ENCODE measurements around the gene GMDS.

The GMDS gene

GRCh38 chr6:2221726-2222274 lies 23.6 kb downstream of the GMDS start:
- H3K27me3 ChIP-seq (replicated peaks in 2 of 5; ENCODE audit: control insufficient read depth in 4 of 5, insufficient read depth in 5 of 5, low read length in 4 of 5): no peaks in the 10 kb centered on the region
- H3K9me3 ChIP-seq (ENCODE audit: control extremely low read depth in 1 of 5, control insufficient read depth in 4 of 5, insufficient read depth in 2 of 5, low read depth in 1 of 5, low read length in 4 of 5): no peaks in the 10 kb centered on the region
- DNase-seq: peak; percentile 14 to 54 (median 38)
- H3K36me3 ChIP-seq (ENCODE audit: control insufficient read depth in 4 of 4, insufficient read depth in 4 of 4, low read length in 3 of 4): no peaks in the 10 kb centered on the region
- ChIA-PET POLR2A (interaction anchor here (1.0 kb wide), 1 partner anchor 30 kb away, joined by 3 read pairs; no protein-coding TSS in a partner anchor), CTCF (interaction anchor here (0.8 to 3.1 kb wide), 4 partner anchors 10 to 132 kb away, joined by 3 to 11 read pairs (median 3); no protein-coding TSS in a partner anchor)
- 0% methylated on average over 2 of the region's 6 CpGs for WGBS (ENCODE audit: insufficient coverage)
- peaks cover 5 to 11% (median 9%) of the 10 kb centered on the region in 4 experiments for H3K4me1 ChIP-seq (ENCODE audit: control extremely low read depth in 1 of 4, control insufficient read depth in 4 of 4, insufficient read depth in 4 of 4, low read length in 3 of 4)
- peak overlapping the region; percentile 84 to 93 for H3K27ac ChIP-seq (ENCODE audit: insufficient read depth in 1 of 2, low read depth in 1 of 2, low read length in 2 of 2, poor library complexity in 1 of 2, severe bottlenecking in 2 of 2)
- peak overlapping the region in 6 of 7 experiments; percentile 64 to 100 (median 80) for H3K4me3 ChIP-seq (ENCODE audit: control insufficient read depth in 1 of 7, extremely low read depth in 1 of 7, insufficient read depth in 4 of 7, low read depth in 2 of 7, low read length in 6 of 7)

GRCh38 chr6:2220154-2220553 lies 25.3 kb downstream of the GMDS start:
- H3K27me3 ChIP-seq (replicated peaks in 2 of 5; ENCODE audit: control insufficient read depth in 4 of 5, insufficient read depth in 5 of 5, low read length in 4 of 5): no peaks in the 10 kb centered on the region
- H3K4me1 ChIP-seq (ENCODE audit: control extremely low read depth in 1 of 4, control insufficient read depth in 4 of 4, insufficient read depth in 4 of 4, low read length in 3 of 4): peaks cover 5 to 11% (median 9%) of the 10 kb centered on the region in 4 experiments
- no peaks in the 10 kb centered on the region for H3K36me3 ChIP-seq (ENCODE audit: control insufficient read depth in 4 of 4, insufficient read depth in 4 of 4, low read length in 3 of 4)
- no peak for DNase-seq
- CTCF ChIA-PET: interaction anchor here (3.1 kb wide), 1 partner anchor 11 kb away, joined by 11 read pairs; no protein-coding TSS in a partner anchor
- H3K27ac ChIP-seq (ENCODE audit: insufficient read depth in 1 of 2, low read depth in 1 of 2, low read length in 2 of 2, poor library complexity in 1 of 2, severe bottlenecking in 2 of 2): no peak overlapping the region
- H3K4me3 ChIP-seq (ENCODE audit: control insufficient read depth in 1 of 7, extremely low read depth in 1 of 7, insufficient read depth in 4 of 7, low read depth in 2 of 7, low read length in 6 of 7): no peak overlapping the region
- 96% methylated on average over 4 of the region's 6 CpGs for WGBS (ENCODE audit: insufficient coverage)
- no peaks in the 10 kb centered on the region for H3K9me3 ChIP-seq (ENCODE audit: control extremely low read depth in 1 of 5, control insufficient read depth in 4 of 5, insufficient read depth in 2 of 5, low read depth in 1 of 5, low read length in 4 of 5)
- POLR2A ChIA-PET: no interaction called here

- 100% methylated on average over 2 of the region's 6 CpGs for WGBS (ENCODE audit: insufficient coverage)
- no peak for DNase-seq
- ChIA-PET CTCF (interaction anchor here (1.5 kb wide), 1 partner anchor 11 kb away, joined by 4 read pairs; no protein-coding TSS in a partner anchor), POLR2A (no interaction called here)
- Histone ChIP-seq H3K4me1 (ENCODE audit: control extremely low read depth in 1 of 4, control insufficient read depth in 4 of 4, insufficient read depth in 4 of 4, low read length in 3 of 4) (peaks cover 5 to 11% (median 9%) of the 10 kb centered on the region in 4 experiments), H3K27me3 (replicated peaks in 2 of 5; ENCODE audit: control insufficient read depth in 4 of 5, insufficient read depth in 5 of 5, low read length in 4 of 5) (no peaks in the 10 kb centered on the region), H3K4me3 (ENCODE audit: control insufficient read depth in 1 of 7, extremely low read depth in 1 of 7, insufficient read depth in 4 of 7, low read depth in 2 of 7, low read length in 6 of 7) (no peak overlapping the region), H3K36me3 (ENCODE audit: control insufficient read depth in 4 of 4, insufficient read depth in 4 of 4, low read length in 3 of 4) (no peaks in the 10 kb centered on the region), H3K9me3 (ENCODE audit: control extremely low read depth in 1 of 5, control insufficient read depth in 4 of 5, insufficient read depth in 2 of 5, low read depth in 1 of 5, low read length in 4 of 5) (no peaks in the 10 kb centered on the region), H3K27ac (ENCODE audit: insufficient read depth in 1 of 2, low read depth in 1 of 2, low read length in 2 of 2, poor library complexity in 1 of 2, severe bottlenecking in 2 of 2) (no peak overlapping the region)
These were observed 26.5 kb downstream of the GMDS start for GRCh38 chr6:2218866-2219265.

- 97% methylated on average over 12 of the region's 13 CpGs for WGBS (ENCODE audit: insufficient coverage)
- no peaks in the 10 kb centered on the region for H3K27me3 ChIP-seq (replicated peaks in 2 of 5; ENCODE audit: control insufficient read depth in 4 of 5, insufficient read depth in 5 of 5, low read length in 4 of 5)
- H3K27ac ChIP-seq (ENCODE audit: insufficient read depth in 1 of 2, low read depth in 1 of 2, low read length in 2 of 2, poor library complexity in 1 of 2, severe bottlenecking in 2 of 2): no peak overlapping the region
- H3K4me1 ChIP-seq (ENCODE audit: control extremely low read depth in 1 of 4, control insufficient read depth in 4 of 4, insufficient read depth in 4 of 4, low read length in 3 of 4): peaks cover 0 to 4% (median 2%) of the 10 kb centered on the region in 4 experiments
- DNase-seq: no peak
- ChIA-PET CTCF (interaction anchor here (1.1 kb wide), 1 partner anchor 8 kb away, joined by 5 read pairs; no protein-coding TSS in a partner anchor), POLR2A (no interaction called here)
- no peaks in the 10 kb centered on the region for H3K9me3 ChIP-seq (ENCODE audit: control extremely low read depth in 1 of 5, control insufficient read depth in 4 of 5, insufficient read depth in 2 of 5, low read depth in 1 of 5, low read length in 4 of 5)
- no peak overlapping the region for H3K4me3 ChIP-seq (ENCODE audit: control insufficient read depth in 1 of 7, extremely low read depth in 1 of 7, insufficient read depth in 4 of 7, low read depth in 2 of 7, low read length in 6 of 7)
- H3K36me3 ChIP-seq (ENCODE audit: control insufficient read depth in 4 of 4, insufficient read depth in 4 of 4, low read length in 3 of 4): no peaks in the 10 kb centered on the region
These were observed 28.5 kb downstream of the GMDS start for GRCh38 chr6:2216794-2217383.

GRCh38 chr6:2215342-2215741 lies 30.1 kb downstream of the GMDS start:
- 100% methylated on average over 1 of the region's 3 CpGs for WGBS (ENCODE audit: insufficient coverage)
- ChIA-PET CTCF (no interaction called here), POLR2A (no interaction called here)
- no peaks in the 10 kb centered on the region for H3K36me3 ChIP-seq (ENCODE audit: control insufficient read depth in 4 of 4, insufficient read depth in 4 of 4, low read length in 3 of 4)
- no peak overlapping the region for H3K27ac ChIP-seq (ENCODE audit: insufficient read depth in 1 of 2, low read depth in 1 of 2, low read length in 2 of 2, poor library complexity in 1 of 2, severe bottlenecking in 2 of 2)
- H3K4me1 ChIP-seq (ENCODE audit: control extremely low read depth in 1 of 4, control insufficient read depth in 4 of 4, insufficient read depth in 4 of 4, low read length in 3 of 4): no peaks in the 10 kb centered on the region
- H3K9me3 ChIP-seq (ENCODE audit: control extremely low read depth in 1 of 5, control insufficient read depth in 4 of 5, insufficient read depth in 2 of 5, low read depth in 1 of 5, low read length in 4 of 5): no peaks in the 10 kb centered on the region
- DNase-seq: no peak
- H3K4me3 ChIP-seq (ENCODE audit: control insufficient read depth in 1 of 7, extremely low read depth in 1 of 7, insufficient read depth in 4 of 7, low read depth in 2 of 7, low read length in 6 of 7): no peak overlapping the region
- H3K27me3 ChIP-seq (replicated peaks in 2 of 5; ENCODE audit: control insufficient read depth in 4 of 5, insufficient read depth in 5 of 5, low read length in 4 of 5): no peaks in the 10 kb centered on the region

- no peak overlapping the region for H3K4me3 ChIP-seq (ENCODE audit: control insufficient read depth in 1 of 7, extremely low read depth in 1 of 7, insufficient read depth in 4 of 7, low read depth in 2 of 7, low read length in 6 of 7)
- H3K9me3 ChIP-seq (ENCODE audit: control extremely low read depth in 1 of 5, control insufficient read depth in 4 of 5, insufficient read depth in 2 of 5, low read depth in 1 of 5, low read length in 4 of 5): no peaks in the 10 kb centered on the region
- no peak for DNase-seq
- ChIA-PET POLR2A (no interaction called here), CTCF (interaction anchor here (0.7 to 2.0 kb wide), 2 partner anchors 12 to 16 kb away, joined by 3 to 4 read pairs; no protein-coding TSS in a partner anchor)
- H3K36me3 ChIP-seq (ENCODE audit: control insufficient read depth in 4 of 4, insufficient read depth in 4 of 4, low read length in 3 of 4): no peaks in the 10 kb centered on the region
- no CpG with 5 or more reads among the region's 2 CpGs for WGBS (ENCODE audit: insufficient coverage)
- no peaks in the 10 kb centered on the region for H3K4me1 ChIP-seq (ENCODE audit: control extremely low read depth in 1 of 4, control insufficient read depth in 4 of 4, insufficient read depth in 4 of 4, low read length in 3 of 4)
- H3K27me3 ChIP-seq (replicated peaks in 2 of 5; ENCODE audit: control insufficient read depth in 4 of 5, insufficient read depth in 5 of 5, low read length in 4 of 5): no peaks in the 10 kb centered on the region
- H3K27ac ChIP-seq (ENCODE audit: insufficient read depth in 1 of 2, low read depth in 1 of 2, low read length in 2 of 2, poor library complexity in 1 of 2, severe bottlenecking in 2 of 2): no peak overlapping the region
These were observed 32.3 kb downstream of the GMDS start for GRCh38 chr6:2213086-2213485.

GRCh38 chr6:2209226-2209809 lies 36.1 kb downstream of the GMDS start:
- no peaks in the 10 kb centered on the region for H3K27me3 ChIP-seq (replicated peaks in 2 of 5; ENCODE audit: control insufficient read depth in 4 of 5, insufficient read depth in 5 of 5, low read length in 4 of 5)
- H3K9me3 ChIP-seq (ENCODE audit: control extremely low read depth in 1 of 5, control insufficient read depth in 4 of 5, insufficient read depth in 2 of 5, low read depth in 1 of 5, low read length in 4 of 5): peaks cover 0 to 5% (median 0%) of the 10 kb centered on the region in 5 experiments
- CTCF ChIA-PET: interaction anchor here (0.6 to 2.8 kb wide), 16 partner anchors 8 to 603 kb away, joined by 3 to 11 read pairs (median 5); no protein-coding TSS in a partner anchor
- 75% methylated on average over 3 of the region's 6 CpGs for WGBS (ENCODE audit: insufficient coverage)
- no peaks in the 10 kb centered on the region for H3K36me3 ChIP-seq (ENCODE audit: control insufficient read depth in 4 of 4, insufficient read depth in 4 of 4, low read length in 3 of 4)
- H3K4me3 ChIP-seq (ENCODE audit: control insufficient read depth in 1 of 7, extremely low read depth in 1 of 7, insufficient read depth in 4 of 7, low read depth in 2 of 7, low read length in 6 of 7): no peak overlapping the region
- POLR2A ChIA-PET: no interaction called here
- H3K4me1 ChIP-seq (ENCODE audit: control extremely low read depth in 1 of 4, control insufficient read depth in 4 of 4, insufficient read depth in 4 of 4, low read length in 3 of 4): no peaks in the 10 kb centered on the region
- DNase-seq: peak; percentile 44 to 58 (median 52)
- H3K27ac ChIP-seq (ENCODE audit: insufficient read depth in 1 of 2, low read depth in 1 of 2, low read length in 2 of 2, poor library complexity in 1 of 2, severe bottlenecking in 2 of 2): no peak overlapping the region

Data from common myeloid progenitor, CD34-positive (primary cell).